WI38 (cell line): Measurements from ENCODE around the gene CHD5.

Experiments
- H3K4me3 ChIP-seq: 2 replicates; pipeline ENCODE4 v1.5.1; 2011; ENCODE audit warnings: low read depth, mild to moderate bottlenecking, control low read depth, low read length
- CTCF ChIP-seq: IDR thresholded peaks from 2 replicates; pipeline ENCODE4 v1.5.1; 2012; ENCODE audit warnings: low read depth, mild to moderate bottlenecking, control low read depth, low read length

Gene CHD5

GRCh38 chr1:6087377-6087772 is 92.7 kb downstream of the CHD5 start:
- TF ChIP-seq CTCF, result no peak
- no peak overlapping the region for H3K4me3 ChIP-seq

GRCh38 chr1:6086762-6087376 is 93.3 kb downstream of the CHD5 start:
- H3K4me3 ChIP-seq, result no peak overlapping the region
- no peak for TF ChIP-seq CTCF

- H3K4me3 ChIP-seq, result no peak overlapping the region
- TF ChIP-seq CTCF, result no peak
Measured at GRCh38 chr1:6086358-6086757, 93.8 kb downstream of the CHD5 start.

GRCh38 chr1:6085666-6086065 is 94.5 kb downstream of the CHD5 start:
- H3K4me3 ChIP-seq, result no peak overlapping the region
- no peak for TF ChIP-seq CTCF

GRCh38 chr1:6084781-6085495 is 95.2 kb downstream of the CHD5 start:
- TF ChIP-seq CTCF, result no peak
- H3K4me3 ChIP-seq, result no peak overlapping the region

GRCh38 chr1:6083801-6084446 is 96.2 kb downstream of the CHD5 start:
- no peak overlapping the region for H3K4me3 ChIP-seq
- TF ChIP-seq CTCF, result no peak

- no peak for TF ChIP-seq CTCF
- no peak overlapping the region for H3K4me3 ChIP-seq
Measured at GRCh38 chr1:6083385-6083784, 96.7 kb downstream of the CHD5 start.
